22Rv1 (cell line): Measurements from ENCODE around the gene GNLY.
A peak's percentile ranks its signal among the peaks of the same experiment; 100 is the strongest.

ENCODE experiments used
- H3K27ac ChIP-seq: fragments of 450-650 bp; 2 replicates; pipeline ENCODE4 v1.5.1; 2017
- CTCF ChIP-seq: fragments of 450-650 bp; IDR thresholded peaks from 2 replicates; pipeline ENCODE4 v1.5.1; 2017; ENCODE audit warnings: mild to moderate bottlenecking
- ZFX ChIP-seq: fragments of 450-650 bp; IDR thresholded peaks from 2 replicates; pipeline ENCODE4 v1.6.1; 2017; ENCODE audit warnings: antibody characterized with exemption, borderline replicate concordance

GNLY gene

DNA sequence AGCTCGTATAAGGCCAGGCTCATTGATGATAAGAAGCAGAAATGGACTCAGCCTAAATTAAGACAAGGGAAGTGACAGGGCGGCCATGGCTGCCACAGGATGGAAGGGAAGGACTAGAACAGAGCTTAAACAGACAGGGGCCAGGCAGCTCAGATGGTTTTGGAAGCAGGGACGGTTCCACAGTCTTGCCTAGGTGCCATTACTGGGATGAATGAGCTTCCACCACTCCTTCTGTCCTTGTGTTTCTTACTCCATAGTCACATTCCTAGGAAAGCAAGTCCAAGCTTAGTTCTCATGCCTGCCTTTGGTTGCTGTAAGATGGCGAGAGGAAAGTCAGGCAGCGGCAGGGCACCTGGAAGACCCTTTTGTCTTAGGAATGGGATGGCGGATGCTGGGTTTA lies 11.9 kb downstream of the GNLY start:
- TF ChIP-seq ZFX (no peak), CTCF (no peak)
- H3K27ac ChIP-seq, result no peak overlapping the region

GRCh38 chr2:85706599-85707296 lies 12.6 kb downstream of the GNLY start:
- TF ChIP-seq ZFX (no peak), CTCF (no peak)
- H3K27ac ChIP-seq, result peak overlapping the region; percentile 57

DNA sequence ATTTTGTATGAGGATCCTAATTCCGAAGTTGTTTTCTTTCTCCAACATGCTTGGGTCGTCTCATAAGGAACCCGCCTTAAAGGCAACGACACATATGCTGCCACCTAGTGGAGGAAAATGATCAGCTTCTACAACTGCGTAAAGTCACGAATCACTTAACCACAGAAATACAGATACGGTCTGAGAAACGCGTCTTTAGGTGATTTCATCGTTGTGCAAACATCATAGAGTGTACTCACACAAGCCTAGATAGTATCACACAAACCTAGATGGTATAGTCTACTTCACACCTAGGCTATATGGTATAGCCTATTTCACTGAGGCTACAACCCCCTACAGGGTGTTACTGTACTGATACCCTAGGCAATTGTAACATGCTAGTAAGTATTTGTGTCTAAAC lies 13.1 kb downstream of the GNLY start:
- peak overlapping the region; percentile 57 for H3K27ac ChIP-seq
- TF ChIP-seq CTCF, result peak; percentile 95
- no peak for TF ChIP-seq ZFX

GRCh38 chr2:85708641-85709040 lies 14.5 kb downstream of the GNLY start:
- TF ChIP-seq CTCF (no peak), ZFX (no peak)
- H3K27ac ChIP-seq, result peak overlapping the region; percentile 57

DNA sequence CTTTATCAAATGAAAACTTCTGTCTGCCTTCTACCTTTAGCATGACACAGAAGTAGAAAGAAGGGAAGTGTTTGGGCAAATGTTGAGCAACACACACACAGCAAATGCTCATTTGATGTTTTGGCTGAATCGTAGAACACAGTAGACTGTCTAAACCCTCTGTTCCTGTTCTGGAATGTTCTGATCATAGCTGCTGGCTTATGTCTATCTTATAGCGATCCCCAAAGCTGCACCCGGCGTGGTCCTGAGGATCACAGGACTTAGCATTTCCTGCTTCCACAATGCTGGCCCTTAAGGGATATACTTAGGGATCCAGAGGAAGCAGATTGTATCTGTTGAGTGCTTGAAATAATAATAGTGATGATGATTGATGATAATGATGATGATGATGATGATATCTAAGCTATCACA lies 15.2 kb downstream of the GNLY start:
- peak overlapping the region; percentile 57 for H3K27ac ChIP-seq
- TF ChIP-seq ZFX (no peak), CTCF (no peak)

GRCh38 chr2:85710687-85711577 lies 16.8 kb downstream of the GNLY start:
- H3K27ac ChIP-seq, result no peak overlapping the region
- TF ChIP-seq CTCF, result no peak
- no peak for TF ChIP-seq ZFX

DNA sequence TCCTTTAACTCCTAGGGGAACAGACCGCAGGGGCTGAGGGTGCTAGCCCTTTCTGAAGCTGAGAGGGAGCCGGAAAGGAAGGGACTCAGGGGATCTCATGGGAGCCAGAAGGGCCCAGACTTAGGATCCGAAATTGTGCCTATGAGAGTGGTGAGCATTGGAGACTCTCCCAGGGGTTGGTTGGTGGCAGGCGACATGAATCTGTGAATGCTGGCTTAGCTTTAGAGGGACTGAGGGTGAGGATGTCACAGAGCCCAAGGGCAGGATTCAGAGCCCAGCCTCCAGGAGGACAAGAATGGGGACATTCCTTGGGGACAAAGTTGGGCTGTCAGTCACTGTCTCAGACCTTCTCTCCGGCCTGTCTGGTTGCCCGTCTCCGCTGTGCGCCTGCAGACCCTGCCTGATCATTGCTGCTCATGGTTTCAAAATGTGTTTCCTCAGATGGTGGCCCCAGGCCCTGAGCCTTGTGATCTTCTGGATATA lies 17.5 kb downstream of the GNLY start:
- H3K27ac ChIP-seq, result no peak overlapping the region
- TF ChIP-seq CTCF (no peak), ZFX (no peak)
